GM19099 (cell line): ENCODE results near the gene PRL.

ENCODE experiments used
- POLR2A ChIP-seq: IDR thresholded peaks from 3 replicates; pipeline ENCODE4 v1.6.1; 2011; ENCODE audit warnings: low read depth; ENCODE audit not compliant: insufficient read length; ENCODE audit errors: extremely low read depth

Gene PRL

DNA sequence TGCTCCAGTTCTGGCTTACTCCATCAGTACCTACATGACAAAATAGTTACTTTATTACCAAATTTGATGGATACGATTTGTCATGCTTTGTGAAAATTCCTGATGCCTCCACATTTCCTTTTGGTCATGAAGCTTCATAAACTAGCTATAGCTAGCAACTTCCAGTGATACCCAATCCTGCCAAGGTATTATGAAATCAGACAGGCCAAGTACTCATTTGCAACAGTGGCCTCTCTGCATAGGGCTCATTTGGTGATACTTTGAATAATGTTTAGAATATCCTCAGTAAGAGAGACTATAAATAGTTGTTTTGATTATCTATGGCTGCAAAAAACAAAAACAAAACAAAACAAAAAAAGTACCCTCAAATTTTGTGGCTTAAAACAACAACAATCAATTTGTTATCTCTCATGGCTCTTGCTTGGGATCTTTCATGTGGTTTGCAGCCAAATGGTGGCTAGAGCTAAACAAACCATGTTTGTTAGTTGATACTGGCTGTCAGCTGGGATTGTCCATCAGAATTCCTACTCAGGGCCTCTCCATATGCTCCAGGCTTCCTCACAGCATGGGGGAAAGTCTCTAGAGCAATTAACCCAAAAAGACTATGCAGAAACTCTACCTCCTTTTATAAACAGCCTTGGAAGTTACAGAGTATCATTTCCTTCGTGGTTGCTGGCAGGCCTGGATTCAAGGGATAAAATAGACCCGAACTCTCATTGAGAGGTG, 10.1 kb upstream of the PRL start:
- TF ChIP-seq POLR2A, result no peak

DNA sequence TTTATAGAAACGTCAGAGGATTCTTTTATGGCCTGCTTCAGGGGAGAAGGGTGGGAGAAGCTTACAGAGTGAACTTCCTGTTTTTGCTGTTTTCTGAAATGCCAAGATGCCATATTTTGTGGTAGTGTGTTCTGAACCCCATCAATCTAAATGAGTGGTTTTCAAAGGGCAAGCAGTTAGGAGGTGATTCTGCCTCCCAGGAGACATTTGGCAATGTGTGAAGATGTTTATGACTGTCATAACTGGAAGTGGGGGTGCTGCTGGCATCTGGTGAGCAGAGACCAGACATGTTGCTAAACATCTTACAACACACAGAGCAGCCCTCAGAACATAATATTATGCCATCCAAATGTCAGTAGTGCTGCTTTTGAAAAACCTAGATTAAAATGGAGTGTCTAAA, 6.0 kb upstream of the PRL start:
- TF ChIP-seq POLR2A, result no peak

DNA sequence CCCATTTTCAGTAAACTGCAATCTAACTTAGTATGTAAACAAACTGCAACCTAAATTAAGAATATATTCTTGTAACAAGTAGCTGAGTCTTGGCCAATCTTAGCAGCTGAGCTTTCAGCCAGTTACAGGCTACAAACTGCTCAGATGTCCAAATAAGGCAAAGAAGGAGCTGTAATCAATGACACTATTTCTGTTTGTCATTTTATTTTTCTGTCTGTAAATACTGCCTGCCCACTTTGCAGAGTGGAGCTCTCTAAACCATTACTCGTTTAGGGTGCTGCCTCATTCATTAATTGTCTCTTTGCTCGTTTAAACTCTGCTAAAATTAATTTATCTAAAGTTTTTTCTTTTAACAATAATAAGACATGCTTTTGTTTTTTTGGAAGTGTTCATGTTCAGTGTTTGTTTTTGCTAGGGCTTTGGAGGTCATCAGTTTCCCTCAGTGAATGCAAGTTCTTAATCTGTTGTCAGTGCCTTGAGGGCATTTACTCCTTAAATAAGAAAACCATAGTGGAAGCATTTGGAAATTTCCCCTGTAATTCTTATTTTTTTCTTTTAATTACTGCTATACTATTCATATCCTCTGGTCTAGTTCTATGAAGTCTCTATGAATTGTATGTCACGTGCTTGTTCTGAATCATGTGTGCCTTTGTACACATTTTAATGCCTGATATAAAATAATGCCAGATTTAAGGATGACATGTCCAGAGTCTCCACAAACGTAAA, 3.6 kb upstream of the PRL start:
- no peak for TF ChIP-seq POLR2A

DNA sequence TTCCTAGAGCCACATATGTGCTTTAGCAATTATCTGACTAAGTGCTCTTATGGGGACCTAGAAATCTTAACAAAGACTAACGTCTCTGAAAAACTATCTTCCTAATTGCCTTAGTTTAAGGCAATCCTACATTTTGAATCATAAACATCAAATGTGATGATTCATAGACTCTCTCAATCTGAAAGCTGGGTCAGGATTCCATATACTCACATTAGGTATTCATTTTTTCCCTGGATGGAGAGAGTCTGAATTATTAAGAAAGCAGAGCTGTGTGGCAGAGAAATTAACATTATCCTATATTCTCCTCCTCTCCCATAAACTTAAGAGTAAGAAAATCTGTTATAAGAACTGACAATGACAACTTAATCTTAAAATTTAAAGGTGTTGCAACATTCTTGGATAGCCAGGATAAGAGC, 1.6 kb upstream of the PRL start:
- no peak for TF ChIP-seq POLR2A

DNA sequence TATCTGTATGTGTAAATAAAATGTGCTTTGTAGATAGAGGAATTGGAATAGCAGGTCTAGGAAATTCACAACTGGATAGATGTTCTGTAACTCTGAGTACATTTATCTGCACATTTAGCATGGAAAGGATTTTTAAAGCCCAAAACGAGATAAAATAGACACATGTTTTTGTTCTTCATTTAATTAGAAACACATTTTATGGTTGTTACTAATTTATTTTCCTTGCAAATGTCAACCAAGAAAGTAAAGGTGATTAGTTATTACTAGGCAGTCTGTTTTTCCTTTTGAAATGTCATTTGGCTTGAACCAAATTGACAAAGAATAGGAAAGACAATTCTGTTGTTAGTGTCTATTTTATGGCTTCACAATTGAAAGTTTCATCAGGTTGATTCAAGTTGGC, 769 bp downstream of the PRL start:
- TF ChIP-seq POLR2A, result no peak

DNA sequence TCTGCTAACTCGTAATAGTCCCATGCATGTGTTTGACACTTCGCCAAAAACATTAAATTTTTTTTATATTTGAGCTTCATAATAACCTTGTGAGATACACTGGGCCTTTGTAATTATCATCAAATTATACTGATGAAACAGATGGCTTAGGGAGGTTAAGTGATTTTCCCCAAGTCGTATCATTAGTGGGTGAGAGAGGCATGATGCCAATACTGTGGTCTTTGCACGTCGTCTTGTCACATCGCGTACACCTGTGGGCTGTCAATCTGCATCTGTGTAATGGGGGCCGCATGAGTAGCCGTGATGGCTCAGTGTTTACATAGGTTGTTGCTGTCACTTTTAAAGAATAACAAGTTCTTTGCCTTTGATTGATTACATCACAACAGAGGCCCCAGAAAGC, 1.7 kb downstream of the PRL start:
- no peak for TF ChIP-seq POLR2A

DNA sequence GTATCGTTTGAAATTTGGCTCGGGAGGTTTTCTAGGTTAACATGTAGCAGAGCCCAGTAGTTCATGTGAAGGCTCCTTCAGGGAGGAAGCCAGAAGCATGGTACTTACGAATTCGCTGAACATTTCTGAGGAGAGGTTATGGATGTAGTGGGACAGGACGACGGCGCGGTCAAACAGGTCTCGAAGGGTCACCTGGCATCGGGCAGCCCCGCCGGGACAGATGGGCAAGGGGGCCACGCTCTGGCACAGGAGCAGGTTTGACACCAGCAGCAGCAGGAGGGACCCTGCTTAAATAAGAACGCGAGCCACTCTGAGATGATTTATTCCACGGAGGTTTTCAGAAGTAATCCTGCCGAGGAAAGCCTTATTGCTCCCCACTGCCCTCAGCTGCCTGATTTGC, 2.5 kb downstream of the PRL start:
- TF ChIP-seq POLR2A, result no peak

DNA sequence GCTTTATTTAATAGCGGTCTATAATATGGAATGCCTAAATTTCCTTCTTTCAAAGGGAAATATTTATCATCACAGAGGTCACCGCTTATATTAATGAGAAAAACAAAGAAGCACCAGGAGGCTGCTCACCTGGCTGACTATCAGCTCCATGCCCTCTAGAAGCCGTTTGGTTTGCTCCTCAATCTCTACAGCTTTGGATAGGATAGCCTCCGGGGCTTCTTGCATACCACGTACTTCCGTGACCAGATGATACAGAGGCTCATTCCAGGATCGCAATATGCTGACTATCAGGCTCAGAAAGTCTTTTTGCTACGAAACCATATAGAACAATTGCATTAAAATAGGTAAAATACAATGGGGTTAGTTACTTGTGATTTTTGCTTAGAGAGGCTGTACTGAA, 6.8 kb downstream of the PRL start:
- no peak for TF ChIP-seq POLR2A

DNA sequence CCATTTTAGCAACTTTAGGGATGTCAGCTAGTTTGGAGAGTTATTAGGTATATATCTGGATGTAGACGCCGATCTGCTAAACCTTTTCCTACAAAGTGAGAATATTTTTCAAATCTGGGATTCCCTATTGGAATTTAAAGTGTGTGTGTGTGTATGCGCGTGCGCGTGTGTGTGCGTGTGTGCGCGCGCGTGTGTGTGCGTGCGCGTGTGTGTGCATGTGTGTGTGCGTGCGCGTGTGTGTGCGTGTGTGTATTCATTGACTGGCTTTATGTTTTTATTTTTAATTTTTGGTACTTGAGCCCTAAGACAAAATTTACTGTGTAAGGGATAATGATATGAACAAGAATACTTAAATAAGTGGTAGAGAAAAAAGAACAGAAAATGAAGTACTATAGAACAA, 8.1 kb downstream of the PRL start:
- TF ChIP-seq POLR2A, result no peak

DNA sequence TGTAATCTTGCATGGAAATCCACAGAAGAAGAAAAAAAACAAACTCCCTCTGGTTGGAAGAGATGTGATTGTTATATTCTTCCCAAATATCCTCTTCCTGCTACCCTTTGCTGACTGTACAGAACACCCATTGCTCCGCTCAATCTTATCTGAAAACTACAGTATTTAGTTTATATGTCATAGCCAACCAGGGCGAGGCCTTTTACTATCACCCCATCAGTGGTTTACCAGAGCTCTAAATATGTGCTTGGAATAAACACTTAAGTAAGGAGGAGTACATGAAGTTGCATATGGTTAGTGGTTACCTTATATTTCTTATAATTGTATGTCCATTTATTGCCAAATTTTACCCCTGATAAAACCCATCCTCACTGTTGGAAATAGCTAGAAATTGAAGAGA, 12.2 kb downstream of the PRL start:
- no peak for TF ChIP-seq POLR2A

DNA sequence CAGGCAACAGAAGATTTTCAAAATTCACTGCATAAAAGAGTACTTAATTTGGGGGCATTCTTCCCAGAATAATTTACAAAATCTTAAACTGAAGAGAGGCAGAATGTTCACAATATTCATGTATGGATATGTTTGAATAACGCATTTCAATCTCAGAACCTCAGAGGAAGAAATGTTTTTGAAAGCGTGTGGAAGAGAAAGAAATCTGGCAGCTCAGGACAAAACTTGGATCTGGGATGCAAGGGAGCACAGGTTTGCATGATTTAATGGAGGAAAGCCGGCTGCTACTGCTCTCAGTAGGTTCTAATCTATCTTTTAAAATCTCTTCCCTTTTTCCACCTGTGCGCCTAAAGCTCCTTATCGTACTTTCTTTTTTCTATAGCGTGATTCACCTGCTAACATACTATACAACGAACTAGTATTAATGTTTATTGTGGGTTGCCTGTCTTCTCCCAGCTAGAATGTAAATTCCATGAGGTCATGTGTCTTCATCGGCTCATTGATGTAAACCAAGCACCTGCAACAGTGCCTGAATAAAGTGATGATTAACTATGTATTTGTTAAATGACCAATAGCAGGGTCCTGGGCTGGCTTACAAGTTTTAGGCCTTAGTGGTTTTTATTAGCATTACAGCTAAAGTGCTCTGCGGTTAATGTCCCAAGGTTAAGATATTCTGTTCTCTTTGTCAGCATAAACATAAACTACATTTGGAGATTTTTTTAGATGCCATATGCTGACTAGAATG, 15.3 kb downstream of the PRL start:
- TF ChIP-seq POLR2A, result no peak

DNA sequence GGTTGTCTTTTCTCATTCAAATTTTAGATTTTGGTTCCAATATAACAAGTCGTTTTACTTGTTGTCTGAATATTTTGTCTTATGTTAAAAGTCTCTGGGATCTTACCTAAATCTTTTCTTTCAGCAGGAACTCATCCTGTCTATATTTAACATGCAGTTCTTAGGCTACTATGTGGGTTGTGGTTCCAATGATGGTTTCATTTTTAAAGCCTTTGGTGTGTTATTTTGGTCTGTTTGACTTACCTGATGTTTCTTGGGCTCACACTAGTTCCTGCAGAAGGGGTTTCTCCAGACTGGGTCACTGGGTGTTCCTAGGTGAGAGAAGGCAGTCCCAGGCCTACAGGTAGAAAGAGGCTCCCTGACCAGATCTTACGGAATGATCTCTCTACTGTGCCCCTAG, 17.4 kb downstream of the PRL start:
- no peak for TF ChIP-seq POLR2A

DNA sequence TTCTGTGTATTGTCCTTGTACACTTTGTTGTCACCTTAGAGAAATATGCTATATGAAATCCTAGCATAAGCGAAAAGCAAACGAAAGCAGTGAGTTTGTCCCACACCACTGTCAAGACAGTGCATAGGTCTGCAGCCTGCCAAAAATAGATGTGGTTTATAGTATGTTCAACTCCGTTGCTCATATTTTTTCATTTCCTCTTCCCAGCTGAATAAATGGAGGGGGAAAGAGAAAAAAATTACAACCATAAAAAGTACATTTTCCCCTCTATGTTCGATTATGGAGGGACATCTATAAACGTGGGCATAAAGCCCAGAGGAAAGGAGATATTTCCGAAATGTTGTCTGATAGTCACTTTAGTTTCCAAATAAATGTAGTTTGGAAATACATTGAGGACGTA, 25.8 kb downstream of the PRL start:
- TF ChIP-seq POLR2A, result no peak

DNA sequence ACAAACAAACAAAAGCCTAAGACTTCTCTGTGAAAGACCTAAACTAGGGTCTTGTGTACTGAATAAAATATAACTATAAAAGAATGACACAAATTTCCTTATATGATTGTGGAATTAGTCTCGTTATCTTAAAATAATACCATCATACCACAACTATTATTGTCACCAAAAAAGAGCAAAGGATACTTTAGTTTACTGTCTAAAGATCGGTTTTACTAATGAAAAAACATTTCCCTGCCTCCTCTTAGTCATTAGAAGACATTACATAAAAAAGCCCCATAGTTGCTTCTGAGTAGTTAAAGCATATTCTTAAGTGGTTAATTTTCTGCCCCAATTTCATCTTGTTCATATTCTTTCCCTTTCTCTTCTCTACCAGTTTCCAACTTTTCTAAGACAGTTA, 33.1 kb downstream of the PRL start:
- TF ChIP-seq POLR2A, result no peak

DNA sequence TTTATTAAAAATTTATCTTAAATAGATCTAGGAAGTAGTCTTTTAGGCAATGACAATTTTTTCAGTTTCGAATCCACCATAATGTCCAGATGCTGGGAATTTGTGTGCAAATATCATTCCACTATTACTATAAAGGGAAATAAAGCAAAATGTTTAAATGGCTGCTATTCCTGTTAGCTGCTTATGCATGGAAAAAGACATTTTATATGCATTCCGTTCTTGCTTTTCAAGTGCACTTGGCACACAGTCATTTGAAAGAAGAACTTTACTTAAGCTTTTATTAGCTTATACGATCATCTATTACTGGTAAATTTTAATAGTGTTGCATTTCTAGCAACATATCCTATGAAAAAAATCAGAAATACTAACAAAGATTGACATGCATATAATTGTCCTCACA, 42.0 kb downstream of the PRL start:
- TF ChIP-seq POLR2A, result no peak
